CD14-positive monocyte (primary cell): Measurements from ENCODE around the gene GPBP1L1. TPM values are rescaled to one million over a fixed set of nuclear protein-coding genes. Genes with fewer than 3 reads are reported as not detected.
A peak's percentile ranks its signal among the peaks of the same experiment; 100 is the strongest.

Experiments used
- DNase-seq, 3 donors: peaks; one replicate each; pipeline ENCODE4 v3.0.0-alpha.2; 2011 to 2022
- H2AFZ ChIP-seq: 2 replicates; pipeline ENCODE4 v1.6.0; 2012; ENCODE audit warnings: mild to moderate bottlenecking, low read depth, low read length, inconsistent platforms; ENCODE audit not compliant: insufficient read depth, poor library complexity, severe bottlenecking
- H3K27ac ChIP-seq, 2 donors: 1 replicate in 1 of 2; 2 replicates in 1 of 2; pipeline ENCODE4 v1.5.1; 2012 to 2013; ENCODE audit warnings: low read length in 2 of 2, control low read depth in 1 of 2, inconsistent platforms in 1 of 2, low read depth in 1 of 2, mild to moderate bottlenecking in 1 of 2
- H3K27me3 ChIP-seq, 2 donors: one replicate each; pipeline versions ENCODE4 v1.6.0 to v1.6.1; 2011 to 2013; ENCODE audit warnings: low read length in 2 of 2; ENCODE audit not compliant: control insufficient read depth in 2 of 2, insufficient read depth in 2 of 2
- H3K36me3 ChIP-seq, 2 donors: replicated peaks in 1 of 2; 1 replicate in 1 of 2; 2 replicates in 1 of 2; pipeline versions ENCODE4 v1.5.1 to v1.6.1; 2012 to 2013; ENCODE audit warnings: low read length in 2 of 2, control low read depth in 1 of 2, inconsistent platforms in 1 of 2, mild to moderate bottlenecking in 1 of 2; ENCODE audit not compliant: insufficient read depth in 2 of 2, control insufficient read depth in 1 of 2
- H3K4me1 ChIP-seq, 2 donors: 1 replicate in 1 of 2; 2 replicates in 1 of 2; pipeline versions ENCODE4 v1.5.1 to v1.6.1; 2012 to 2013; ENCODE audit warnings: low read length in 2 of 2, control low read depth in 1 of 2, inconsistent platforms in 1 of 2, mild to moderate bottlenecking in 1 of 2, moderate library complexity in 1 of 2; ENCODE audit not compliant: insufficient read depth in 2 of 2, control insufficient read depth in 1 of 2
- H3K4me2 ChIP-seq: replicated peaks from 2 replicates; pipeline ENCODE3; 2012; ENCODE audit warnings: low read length, moderate library complexity, mild to moderate bottlenecking; ENCODE audit not compliant: poor library complexity, severe bottlenecking; ENCODE audit errors: extremely low read depth
- H3K4me3 ChIP-seq, 3 experiments: fragments of 200-600 bp in 1 of 3; sonication (generic) in 1 of 3; replicated peaks in 1 of 3; 1 replicate in 2 of 3; 2 replicates in 1 of 3; pipeline ENCODE4 v1.5.1; 2011 to 2013; ENCODE audit warnings: low read length in 3 of 3, mild to moderate bottlenecking in 3 of 3, control low read depth in 2 of 3, low read depth in 2 of 3, inconsistent platforms in 1 of 3, moderate library complexity in 1 of 3
- H3K79me2 ChIP-seq: 2 replicates; pipeline ENCODE4 v1.6.0; 2012; ENCODE audit warnings: mild to moderate bottlenecking, control low read depth, inconsistent platforms, low read length, moderate library complexity; ENCODE audit not compliant: insufficient read depth
- H3K9ac ChIP-seq: 2 replicates; pipeline ENCODE4 v1.6.0; 2017; ENCODE audit warnings: low read length, mild to moderate bottlenecking; ENCODE audit not compliant: insufficient read depth, poor library complexity, severe bottlenecking
- H3K9me3 ChIP-seq, 2 donors: replicated peaks in 1 of 2; 1 replicate in 1 of 2; 2 replicates in 1 of 2; pipeline versions ENCODE4 v1.5.1 to v1.6.1; 2012 to 2013; ENCODE audit warnings: low read length in 2 of 2, control low read depth in 1 of 2; ENCODE audit not compliant: control insufficient read depth in 1 of 2, insufficient read depth in 1 of 2
- H4K20me1 ChIP-seq: 2 replicates; pipeline ENCODE4 v1.6.0; 2012; ENCODE audit warnings: mild to moderate bottlenecking, low read length, control low read depth, moderate library complexity; ENCODE audit not compliant: insufficient read depth
- H3K27ac Mint-ChIP-seq, 7 donors: one replicate each; pipeline ENCODE4 v1.8.0; 2020; ENCODE audit warnings: mild to moderate bottlenecking in 7 of 7, mixed read lengths in 7 of 7, moderate library complexity in 6 of 7, inconsistent platforms in 2 of 7
- H3K27me3 Mint-ChIP-seq, 3 donors: one replicate each; pipeline ENCODE4 v1.8.0; 2021 to 2022; ENCODE audit warnings: low read depth in 3 of 3, mild to moderate bottlenecking in 3 of 3, mixed read lengths in 3 of 3, moderate library complexity in 3 of 3, inconsistent platforms in 1 of 3
- H3K36me3 Mint-ChIP-seq, 2 donors: one replicate each; pipeline ENCODE4 v1.8.0; 2020; ENCODE audit warnings: mixed read lengths in 2 of 2, inconsistent platforms in 1 of 2, mild to moderate bottlenecking in 1 of 2
- H3K4me1 Mint-ChIP-seq: one replicate; pipeline ENCODE4 v1.8.0; 2020; ENCODE audit warnings: mild to moderate bottlenecking, mixed read lengths
- H3K4me3 Mint-ChIP-seq, 2 donors: one replicate each; pipeline ENCODE4 v1.8.0; 2020; ENCODE audit warnings: mild to moderate bottlenecking in 2 of 2, mixed read lengths in 2 of 2, moderate library complexity in 1 of 2
- H3K9me3 Mint-ChIP-seq, 7 donors: one replicate each; pipeline ENCODE4 v1.8.0; 2020 to 2022; ENCODE audit warnings: mixed read lengths in 7 of 7, mild to moderate bottlenecking in 6 of 7, moderate library complexity in 6 of 7, inconsistent platforms in 2 of 7
- WGBS: methylation state at CpG from one replicate; pipeline ENCODE4 v1.1.5; 2013; ENCODE audit warnings: missing lambda C conversion rate; ENCODE audit not compliant: insufficient coverage; 5-methylcytosine and 5-hydroxymethylcytosine counted together
- intact Hi-C, 2 donors: fragments of 100-400 bp; cut with micrococcal nuclease; formaldehyde crosslinking; loops; one replicate each; pipeline versions ENCODE4 v1.15.0 to v1.15.1; 2023
- polyA plus RNA-seq, 3 donors: library from polyadenylated mRNA; depleted of rRNA in 1 of 3; unstranded in 2 of 3; stranded (reverse) in 1 of 3; fragments of 300-500 nt in 2 of 3; fragments of >200 nt in 1 of 3; fragmentation: Illumina TruSeq in 2 of 3; gene quantifications; 1 replicate in 2 of 3; 2 replicates in 1 of 3; pipeline ENCODE4 v1.2.3, GENCODE V29; 2012 to 2021
- TF ChIP-seq, protein P1 (sequence below): fragments of 200-600 bp; IDR thresholded peaks from one replicate; pipeline ENCODE4 v1.8.0; 2022; ENCODE audit warnings: antibody characterized with exemption, mild to moderate bottlenecking

Gene GPBP1L1
- polyA plus RNA-seq, 3 donors = 71.6 to 93.3 (median 79.5) TPM

- TF ChIP-seq, protein P1, sequence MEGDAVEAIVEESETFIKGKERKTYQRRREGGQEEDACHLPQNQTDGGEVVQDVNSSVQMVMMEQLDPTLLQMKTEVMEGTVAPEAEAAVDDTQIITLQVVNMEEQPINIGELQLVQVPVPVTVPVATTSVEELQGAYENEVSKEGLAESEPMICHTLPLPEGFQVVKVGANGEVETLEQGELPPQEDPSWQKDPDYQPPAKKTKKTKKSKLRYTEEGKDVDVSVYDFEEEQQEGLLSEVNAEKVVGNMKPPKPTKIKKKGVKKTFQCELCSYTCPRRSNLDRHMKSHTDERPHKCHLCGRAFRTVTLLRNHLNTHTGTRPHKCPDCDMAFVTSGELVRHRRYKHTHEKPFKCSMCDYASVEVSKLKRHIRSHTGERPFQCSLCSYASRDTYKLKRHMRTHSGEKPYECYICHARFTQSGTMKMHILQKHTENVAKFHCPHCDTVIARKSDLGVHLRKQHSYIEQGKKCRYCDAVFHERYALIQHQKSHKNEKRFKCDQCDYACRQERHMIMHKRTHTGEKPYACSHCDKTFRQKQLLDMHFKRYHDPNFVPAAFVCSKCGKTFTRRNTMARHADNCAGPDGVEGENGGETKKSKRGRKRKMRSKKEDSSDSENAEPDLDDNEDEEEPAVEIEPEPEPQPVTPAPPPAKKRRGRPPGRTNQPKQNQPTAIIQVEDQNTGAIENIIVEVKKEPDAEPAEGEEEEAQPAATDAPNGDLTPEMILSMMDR = no peak
- Mint-ChIP-seq H3K9me3 (no peaks in the 10 kb centered on the region), H3K4me1 (peaks cover 39% of the 10 kb centered on the region), H3K4me3 (peak overlapping the region; percentile 98 to 99), H3K27ac (peak overlapping the region; percentile 82 to 98 (median 90)), H3K36me3 (peaks cover 0 to 4% of the 10 kb centered on the region in 2 donors), H3K27me3 (peaks cover 0 to 2% (median 0%) of the 10 kb centered on the region in 3 donors)
- WGBS = 0% methylated on average over 3 of the region's 5 CpGs
- intact Hi-C loops = loop anchor here (10.0 kb wide), 2 partner anchors 100 to 570 kb away; partner anchors contain the start of genes GPBP1L1 (in 2 of the 2), TMEM69 (in 2 of the 2), HECTD3 (in 1 of the 2) and UROD (in 1 of the 2)
- Histone ChIP-seq H3K9me3 (no peaks in the 10 kb centered on the region), H3K27me3 (no peaks in the 10 kb centered on the region), H3K4me3 (peak overlapping the region; percentile 74 to 99 (median 97)), H3K9ac (peak overlapping the region; percentile 51), H3K36me3 (no peaks in the 10 kb centered on the region), H2AFZ (peak overlapping the region; percentile 97), H3K4me2 (peak overlapping the region; percentile 94), H3K4me1 (peaks cover 40 to 42% of the 10 kb centered on the region in 2 donors), H3K27ac (peak overlapping the region in 1 of 2 donors; percentile 83), H3K79me2 (peaks cover 62% of the 10 kb centered on the region), H4K20me1 (peaks cover 29% of the 10 kb centered on the region)
- no peak for DNase-seq
Measured at GRCh38 chr1:45585110-45585426, 101.3 kb downstream of the GPBP1L1 start.

GRCh38 chr1:45584351-45585109 lies 101.8 kb downstream of the GPBP1L1 start:
- DNase-seq = peak; percentile 69 to 82 (median 78)
- H3K36me3 Mint-ChIP-seq = peaks cover 0 to 3% of the 10 kb centered on the region in 2 donors
- H3K36me3 ChIP-seq = no peaks in the 10 kb centered on the region
- peak overlapping the region; percentile 98 to 99 for H3K4me3 Mint-ChIP-seq
- H3K27me3 ChIP-seq = no peaks in the 10 kb centered on the region
- H3K27ac ChIP-seq = peak overlapping the region; percentile 83 to 84
- H3K4me2 ChIP-seq = peak overlapping the region; percentile 94
- peaks cover 29% of the 10 kb centered on the region for H4K20me1 ChIP-seq
- H3K27ac Mint-ChIP-seq = peak overlapping the region; percentile 94 to 98 (median 97)
- intact Hi-C loops = loop anchor here (5.0 to 10.0 kb wide), 3 partner anchors 100 to 570 kb away; partner anchors contain the start of genes GPBP1L1 (in 2 of the 2), TMEM69 (in 2 of the 2), HECTD3 (in 1 of the 2) and UROD (in 1 of the 2)
- peaks cover 39% of the 10 kb centered on the region for H3K4me1 Mint-ChIP-seq
- H3K79me2 ChIP-seq = peaks cover 57% of the 10 kb centered on the region
- peaks cover 40 to 42% of the 10 kb centered on the region in 2 donors for H3K4me1 ChIP-seq
- peaks cover 0 to 2% (median 0%) of the 10 kb centered on the region in 3 donors for H3K27me3 Mint-ChIP-seq
- H3K9me3 ChIP-seq = no peaks in the 10 kb centered on the region
- H3K9ac ChIP-seq = peak overlapping the region; percentile 83
- peaks cover 0 to under 1% (median 0%) of the 10 kb centered on the region in 7 donors for H3K9me3 Mint-ChIP-seq
- H2AFZ ChIP-seq = peak overlapping the region; percentile 97
- TF ChIP-seq, protein P1 = no peak
- under 1% methylated on average over 57 of the region's 59 CpGs for WGBS
- H3K4me3 ChIP-seq = peak overlapping the region; percentile 74 to 99 (median 97)
